ENCODE results near the gene PPRC1. TPM values are rescaled to one million over a fixed set of nuclear protein-coding genes. Genes with fewer than 3 reads are reported as not detected.

The PPRC1 gene
- total and polyA plus RNA-seq, 2 experiments from 2014 or later = 9.8 to 23.7 TPM

GRCh38 chr10:102154466-102155116, 21.8 kb downstream of the PPRC1 start:
- Histone ChIP-seq H3K27ac (no peak overlapping the region), H3K4me2 (no peak overlapping the region), H3K36me3 (replicated peaks; ENCODE audit: insufficient read depth, low read depth) (no peaks in the 10 kb centered on the region), H3K4me3 (no peak overlapping the region), H3K79me2 (peaks cover 53% of the 10 kb centered on the region), H4K20me1 (ENCODE audit: insufficient read depth, poor library complexity, severe bottlenecking) (peaks cover 15% of the 10 kb centered on the region), H3K9me2 (replicated peaks; ENCODE audit: insufficient read depth) (no peaks in the 10 kb centered on the region), H3K9me3 (ENCODE audit: low read depth) (no peaks in the 10 kb centered on the region), H3K4me1 (ENCODE audit: insufficient read depth) (peaks cover 12% of the 10 kb centered on the region), H3K27me3 (no peaks in the 10 kb centered on the region), H2AFZ (no peak overlapping the region)
- no peak for TF ChIP-seq EZH2 (IDR thresholded peaks at IDR 0.05; ENCODE audit: borderline replicate concordance)
- no peak for TF ChIP-seq CTCF (IDR thresholded peaks at IDR 0.05; ENCODE audit: poor library complexity)
- TF ChIP-seq EZH2phosphoT487 (IDR thresholded peaks at IDR 0.05; ENCODE audit: low read depth, severe bottlenecking, unreplicated experiment) = no peak
- 96% methylated on average over 10 of the region's 11 CpGs for WGBS (ENCODE audit: low lambda C conversion rate, missing lambda C conversion rate)
- DNase-seq (ENCODE audit: low spot score) = no peak

- Histone ChIP-seq H3K79me2 (peaks cover 53% of the 10 kb centered on the region), H3K36me3 (replicated peaks; ENCODE audit: insufficient read depth, low read depth) (no peaks in the 10 kb centered on the region), H3K4me3 (no peak overlapping the region), H4K20me1 (ENCODE audit: insufficient read depth, poor library complexity, severe bottlenecking) (peaks cover 15% of the 10 kb centered on the region), H3K4me2 (no peak overlapping the region), H3K4me1 (ENCODE audit: insufficient read depth) (peaks cover 5% of the 10 kb centered on the region), H2AFZ (no peak overlapping the region), H3K27me3 (no peaks in the 10 kb centered on the region), H3K9me2 (replicated peaks; ENCODE audit: insufficient read depth) (no peaks in the 10 kb centered on the region), H3K9me3 (ENCODE audit: low read depth) (no peaks in the 10 kb centered on the region), H3K27ac (no peak overlapping the region)
- whole genome bisulfite sequencing (ENCODE audit: low lambda C conversion rate, missing lambda C conversion rate) = 87% methylated on average over 3 of the region's 3 CpGs
- TF ChIP-seq CTCF (IDR thresholded peaks at IDR 0.05; ENCODE audit: poor library complexity) = no peak
- TF ChIP-seq EZH2phosphoT487 (IDR thresholded peaks at IDR 0.05; ENCODE audit: low read depth, severe bottlenecking, unreplicated experiment) = no peak
- no peak for TF ChIP-seq EZH2 (IDR thresholded peaks at IDR 0.05; ENCODE audit: borderline replicate concordance)
- no peak for DNase-seq (ENCODE audit: low spot score)
These were observed 24.4 kb downstream of the PPRC1 start for GRCh38 chr10:102157224-102157623.

GRCh38 chr10:102159051-102159597, 26.3 kb downstream of the PPRC1 start:
- 95% methylated on average over 5 of the region's 5 CpGs for WGBS (ENCODE audit: low lambda C conversion rate, missing lambda C conversion rate)
- H3K79me2 ChIP-seq = peaks cover 36% of the 10 kb centered on the region

More at GRCh38 chr10:102159051-102159597, 26.3 kb downstream of the PPRC1 start:
- Histone ChIP-seq H3K4me1 (ENCODE audit: insufficient read depth) (no peaks in the 10 kb centered on the region), H3K4me2 (no peak overlapping the region), H3K36me3 (replicated peaks; ENCODE audit: insufficient read depth, low read depth) (no peaks in the 10 kb centered on the region), H2AFZ (no peak overlapping the region), H3K4me3 (no peak overlapping the region), H4K20me1 (ENCODE audit: insufficient read depth, poor library complexity, severe bottlenecking) (peaks cover 8% of the 10 kb centered on the region), H3K9me2 (replicated peaks; ENCODE audit: insufficient read depth) (no peaks in the 10 kb centered on the region), H3K27me3 (no peaks in the 10 kb centered on the region), H3K27ac (no peak overlapping the region), H3K9me3 (ENCODE audit: low read depth) (no peaks in the 10 kb centered on the region)
- DNase-seq (ENCODE audit: low spot score) = no peak
- TF ChIP-seq CTCF (IDR thresholded peaks at IDR 0.05; ENCODE audit: poor library complexity) (no peak), EZH2phosphoT487 (IDR thresholded peaks at IDR 0.05; ENCODE audit: low read depth, severe bottlenecking, unreplicated experiment) (no peak)

Measured in hepatocyte (in vitro differentiated cells).